ENCODE results near the gene IMPA2. TPM values are rescaled to one million over a fixed set of nuclear protein-coding genes. Genes with fewer than 3 reads are reported as not detected.
A peak's percentile ranks its signal among the peaks of the same experiment; 100 is the strongest.
"Not testable (repeated sequence)": the region's sequence is repeated elsewhere in the genome, so short reads cannot be mapped to it uniquely, and the experiment has no call there.

IMPA2 gene
- total RNA-seq, 4 donors from 2014 or later: 28.5 to 61.7 (median 31.6) TPM

GRCh38 chr18:11963991-11964484 lies 17.3 kb upstream of the IMPA2 start:
- intact Hi-C loops (cut with DNase I; ENCODE audit: low total_unique reads): no loop called here
- Histone ChIP-seq H3K27ac (peak overlapping the region; percentile 65 to 83), H3K4me1 (no peaks in the 10 kb centered on the region), H3K27me3 (no peaks in the 10 kb centered on the region), H3K9me3 (no peaks in the 10 kb centered on the region), H3K4me3 (no peak overlapping the region), H3K36me3 (no peaks in the 10 kb centered on the region)
- no peak for TF ChIP-seq POLR2A (IDR thresholded peaks at IDR 0.05)
- peak in 1 of 4 experiments; percentile 17 for TF ChIP-seq CTCF (IDR thresholded peaks at IDR 0.05)
- DNase-seq: peak; percentile 33 to 38

GRCh38 chr18:11969904-11970835 lies 11.1 kb upstream of the IMPA2 start:
- H3K4me3 ChIP-seq: no peak overlapping the region
- no peaks in the 10 kb centered on the region for H3K36me3 ChIP-seq
- H3K4me1 ChIP-seq: no peaks in the 10 kb centered on the region
- intact Hi-C loops (cut with DNase I; ENCODE audit: low total_unique reads): no loop called here
- no peak for DNase-seq
- no peaks in the 10 kb centered on the region for H3K27me3 ChIP-seq
- no peak overlapping the region for H3K27ac ChIP-seq
- TF ChIP-seq CTCF (IDR thresholded peaks at IDR 0.05): no peak
- TF ChIP-seq POLR2A (IDR thresholded peaks at IDR 0.05): no peak
- H3K9me3 ChIP-seq: no peaks in the 10 kb centered on the region

- DNase-seq; H3K36me3 ChIP-seq; H3K4me1 ChIP-seq; H3K9me3 ChIP-seq; H3K27ac ChIP-seq; H3K27me3 ChIP-seq; H3K4me3 ChIP-seq; intact Hi-C loops (cut with DNase I; ENCODE audit: low total_unique reads): not testable (repeated sequence)
Observed at GRCh38 chr18:11970836-11971226, 10.5 kb upstream of the IMPA2 start.

- no peak overlapping the region for H3K4me3 ChIP-seq
- no peaks in the 10 kb centered on the region for H3K4me1 ChIP-seq
- H3K36me3 ChIP-seq: no peaks in the 10 kb centered on the region
- no peaks in the 10 kb centered on the region for H3K9me3 ChIP-seq
- TF ChIP-seq CTCF (IDR thresholded peaks at IDR 0.05) (no peak), POLR2A (IDR thresholded peaks at IDR 0.05) (no peak)
- no peak for DNase-seq
- intact Hi-C loops (cut with DNase I; ENCODE audit: low total_unique reads): no loop called here
- H3K27ac ChIP-seq: no peak overlapping the region
- no peaks in the 10 kb centered on the region for H3K27me3 ChIP-seq
Observed at GRCh38 chr18:11972371-11973174, 8.7 kb upstream of the IMPA2 start.

- intact Hi-C loops (cut with DNase I; ENCODE audit: low total_unique reads): no loop called here
- Histone ChIP-seq H3K4me3 (no peak overlapping the region), H3K9me3 (no peaks in the 10 kb centered on the region), H3K27me3 (no peaks in the 10 kb centered on the region), H3K27ac (no peak overlapping the region), H3K4me1 (peaks cover 0 to 3% of the 10 kb centered on the region in 2 donors), H3K36me3 (no peaks in the 10 kb centered on the region)
- no peak for TF ChIP-seq POLR2A (IDR thresholded peaks at IDR 0.05)
- TF ChIP-seq CTCF (IDR thresholded peaks at IDR 0.05): no peak
- no peak for DNase-seq
Observed at GRCh38 chr18:11974741-11975325, 6.5 kb upstream of the IMPA2 start.

Data from uterus (tissue), 4 donors.